Stimulated activated CD8-positive, alpha-beta memory T cell treated with anti-CD3 and anti-CD28 coated beads, Interleukin-7, amount 100 ng/mL, for 24 hours (primary cell): ENCODE results near the gene GABRB2.
"Not testable (repeated sequence)": the region's sequence is repeated elsewhere in the genome, so short reads cannot be mapped to it uniquely, and the experiment has no call there.

ENCODE experiments used
- DNase-seq: peaks from one replicate; pipeline ENCODE4 v3.0.0-alpha.2; 2020; ENCODE audit warnings: low read depth

GABRB2 gene

GRCh38 chr5:161299053-161299452 lies 247.5 kb downstream of the GABRB2 start:
- no peak for DNase-seq

- not testable (repeated sequence) for DNase-seq
Measured at GRCh38 chr5:161297388-161297787, 249.1 kb downstream of the GABRB2 start.

GRCh38 chr5:161295721-161296250 lies 250.7 kb downstream of the GABRB2 start:
- no peak for DNase-seq

GRCh38 chr5:161288071-161288470 lies 258.5 kb downstream of the GABRB2 start:
- DNase-seq: no peak

GRCh38 chr5:161287436-161287835 lies 259.1 kb downstream of the GABRB2 start:
- no peak for DNase-seq

GRCh38 chr5:161286066-161286655 lies 260.4 kb downstream of the GABRB2 start:
- DNase-seq: no peak

GRCh38 chr5:161284445-161284844 lies 262.1 kb downstream of the GABRB2 start:
- no peak for DNase-seq

GRCh38 chr5:161283296-161283695 lies 263.2 kb downstream of the GABRB2 start:
- no peak for DNase-seq

GRCh38 chr5:161278739-161279660 lies 267.5 kb downstream of the GABRB2 start:
- no peak for DNase-seq

- DNase-seq: no peak
Measured at GRCh38 chr5:161277011-161277410, 269.5 kb downstream of the GABRB2 start.

GRCh38 chr5:161274951-161275350 lies 271.6 kb downstream of the GABRB2 start:
- no peak for DNase-seq

GRCh38 chr5:161273410-161273809 lies 273.1 kb downstream of the GABRB2 start:
- no peak for DNase-seq

GRCh38 chr5:161271816-161272215 lies 274.7 kb downstream of the GABRB2 start:
- no peak for DNase-seq

GRCh38 chr5:161269125-161269524 lies 277.4 kb downstream of the GABRB2 start:
- DNase-seq: no peak

GRCh38 chr5:161266954-161267353 lies 279.6 kb downstream of the GABRB2 start:
- no peak for DNase-seq

GRCh38 chr5:161265006-161265405 lies 281.5 kb downstream of the GABRB2 start:
- DNase-seq: no peak

GRCh38 chr5:161263191-161263590 lies 283.3 kb downstream of the GABRB2 start:
- DNase-seq: no peak

- no peak for DNase-seq
Measured at GRCh38 chr5:161261668-161262323, 284.7 kb downstream of the GABRB2 start.

- DNase-seq: no peak
Measured at GRCh38 chr5:161258438-161258837, 288.1 kb downstream of the GABRB2 start.

GRCh38 chr5:161256957-161257356 lies 289.6 kb downstream of the GABRB2 start:
- DNase-seq: no peak

GRCh38 chr5:161252955-161253354 lies 293.6 kb downstream of the GABRB2 start:
- not testable (repeated sequence) for DNase-seq

- no peak for DNase-seq
Measured at GRCh38 chr5:161246749-161247148, 299.8 kb downstream of the GABRB2 start.

- DNase-seq: not testable (repeated sequence)
Measured at GRCh38 chr5:161245846-161246245, 300.7 kb downstream of the GABRB2 start.
